HG02884 (cell line): ENCODE results near the gene CENPP.

Source experiments
- ATAC-seq: cut with Tn5 transposase; IDR thresholded peaks from one replicate; pipeline ENCODE4 v1.9.1; 2021; ENCODE audit warnings: mild to moderate bottlenecking, moderate library complexity; ENCODE audit not compliant: unreplicated experiment

CENPP gene

GRCh38 chr9:92668746-92669526 lies 343.2 kb downstream of the CENPP start:
- no peak for ATAC-seq

- ATAC-seq, result no peak
Measured at GRCh38 chr9:92669527-92669889, 343.8 kb downstream of the CENPP start.
